K562 (cell line): Measurements from ENCODE around the gene ACOX1. TPM values are rescaled to one million over a fixed set of nuclear protein-coding genes. Genes with fewer than 3 reads are reported as not detected.
A peak's percentile ranks its signal among the peaks of the same experiment; 100 is the strongest.

ENCODE experiments used
- AFF1 ChIP-seq, 2 experiments: fragments of 450-650 bp; IDR thresholded peaks; 2 replicates each; pipeline ENCODE4 v1.6.1; 2018; ENCODE audit warnings: mild to moderate bottlenecking in 2 of 2, low read depth in 1 of 2; ENCODE audit not compliant: partially characterized antibody in 2 of 2
- E4F1 ChIP-seq: fragments of 250-450 bp; sonication (Bioruptor Pico); IDR thresholded peaks from 2 replicates; pipeline ENCODE4 v1.5.0; 2021; ENCODE audit warnings: mild to moderate bottlenecking, borderline replicate concordance
- FOXM1 ChIP-seq, 2 experiments: fragments of 450-650 bp in 1 of 2; sonication (generic) in 1 of 2; formaldehyde crosslinking in 1 of 2; IDR thresholded peaks; 2 replicates each; pipeline versions ENCODE4 v1.6.1 to v1.9.0; 2017 to 2022; ENCODE audit warnings: low read depth in 2 of 2, mild to moderate bottlenecking in 2 of 2, missing genetic modification reagents in 1 of 2, moderate library complexity in 1 of 2
- MAFK ChIP-seq: IDR thresholded peaks from 2 replicates; pipeline ENCODE4 v1.6.1; 2011; ENCODE audit warnings: low read length, improper control_type of control experiment
- MEIS2 ChIP-seq: fragments of 450-650 bp; IDR thresholded peaks from 2 replicates; pipeline ENCODE4 v1.6.1; 2014; ENCODE audit warnings: mild to moderate bottlenecking; ENCODE audit not compliant: partially characterized antibody
- MLX ChIP-seq, 2 experiments: fragments of 450-650 bp in 1 of 2; sonication (generic) in 1 of 2; formaldehyde crosslinking; conservative IDR thresholded peaks; 2 replicates each; pipeline versions ENCODE4 v1.4.0 to v1.8.1; 2020 to 2022; ENCODE audit warnings: mild to moderate bottlenecking in 1 of 2, missing genetic modification reagents in 1 of 2
- NONO ChIP-seq, 2 experiments: fragments of 200-400 bp in 1 of 2; fragments of 450-650 bp in 1 of 2; formaldehyde crosslinking in 1 of 2; IDR thresholded peaks; 2 replicates each; pipeline ENCODE4 v1.6.1; 2017; ENCODE audit warnings: low read depth in 2 of 2, mild to moderate bottlenecking in 2 of 2, moderate library complexity in 2 of 2, low read length in 1 of 2
- NR4A1 ChIP-seq, 2 experiments: fragments of 250-450 bp in 1 of 2; fragments of 450-650 bp in 1 of 2; sonication (Bioruptor Pico) in 1 of 2; IDR thresholded peaks; 2 replicates each; pipeline versions ENCODE4 v1.4.0 to v1.6.1; 2016 to 2020; ENCODE audit warnings: mild to moderate bottlenecking in 2 of 2, missing compliant biosample characterization in 1 of 2, missing genetic modification characterization in 1 of 2, moderate library complexity in 1 of 2
- POLR2A ChIP-seq: fragments of 450-650 bp; conservative IDR thresholded peaks from 2 replicates; pipeline ENCODE4 v1.6.1; 2016
- PRMT5 ChIP-seq: sonication (generic); formaldehyde crosslinking; IDR thresholded peaks from 2 replicates; pipeline ENCODE4 v1.5.0; 2020; ENCODE audit warnings: missing genetic modification reagents
- RBM15 ChIP-seq: fragments of 200-400 bp; formaldehyde crosslinking; IDR thresholded peaks from 2 replicates; pipeline ENCODE4 v1.6.1; 2018; ENCODE audit warnings: mild to moderate bottlenecking, low read length, moderate library complexity; ENCODE audit not compliant: insufficient read depth
- RFX1 ChIP-seq: fragments of 450-650 bp; IDR thresholded peaks from 2 replicates; pipeline ENCODE4 v1.6.1; 2016; ENCODE audit warnings: mild to moderate bottlenecking, moderate library complexity
- RFX5 ChIP-seq: IDR thresholded peaks from 2 replicates; pipeline ENCODE4 v1.6.1; 2011; ENCODE audit warnings: low read depth, mild to moderate bottlenecking, improper control_type of control experiment, low read length
- SFPQ ChIP-seq: fragments of 200-400 bp; formaldehyde crosslinking; IDR thresholded peaks from 2 replicates; pipeline ENCODE4 v1.6.1; 2017; ENCODE audit warnings: mild to moderate bottlenecking, low read depth, low read length, moderate library complexity
- SMARCA4 ChIP-seq: fragments of 450-650 bp; IDR thresholded peaks from 2 replicates; pipeline ENCODE4 v1.6.1; 2016
- STAG1 ChIP-seq: sonication (generic); formaldehyde crosslinking; IDR thresholded peaks from 2 replicates; pipeline ENCODE4 v1.5.0; 2020; ENCODE audit warnings: missing genetic modification reagents, borderline replicate concordance
- ZKSCAN3 ChIP-seq: fragments of 250-450 bp; sonication (Bioruptor Pico); IDR thresholded peaks from 2 replicates; pipeline ENCODE4 v1.4.0; 2020
- ZNF140 ChIP-seq: fragments of 250-450 bp; sonication (Bioruptor Pico); IDR thresholded peaks from 2 replicates; pipeline ENCODE4 v1.8.0; 2021; ENCODE audit warnings: moderate library complexity, mild to moderate bottlenecking, inconsistent platforms
- ZNF436 ChIP-seq: fragments of 250-450, 450-650 bp; sonication (Bioruptor Pico); formaldehyde crosslinking; IDR thresholded peaks from 2 replicates; pipeline ENCODE4 v1.7.0; 2020; ENCODE audit warnings: mild to moderate bottlenecking
- polyA plus RNA-seq, 8 experiments: library from polyadenylated mRNA; depleted of rRNA in 4 of 8; stranded (reverse) in 5 of 8; unstranded in 3 of 8; fragments of >200 nt; fragmentation: Nextera tagmentation in 2 of 8; fragmentation: Illumina TruSeq in 1 of 8; extraction: Ambion mirVana in 2 of 8; extraction: Trizol in 1 of 8; gene quantifications; 2 replicates each; pipeline versions ENCODE4 v1.2.1 to v1.2.3, GENCODE V29; 2011 to 2014; ENCODE audit warnings: inconsistent platforms in 1 of 8, missing spikeins in 1 of 8
- total RNA-seq, 7 experiments: library from RNA; depleted of rRNA in 6 of 7; stranded (reverse); fragments of >200 nt in 6 of 7; fragmentation: Illumina TruSeq in 2 of 7; extraction: Trizol in 2 of 7; gene quantifications; 2 replicates each; pipeline versions ENCODE4 v1.2.1 to v1.2.3, GENCODE V29; 2011 to 2021; ENCODE audit warnings: low replicate concordance in 1 of 7

The ACOX1 gene
- total and polyA plus RNA-seq, 9 of the 15 experiments (the other 6 are each of a cell fraction or from before 2014, with no cell fraction given): 7.8 to 24.1 (median 14.5) TPM

GRCh38 chr17:75979705-75980187 lies 780 bp upstream of the ACOX1 start (continued):
- TF ChIP-seq NONO (IDR thresholded peaks at IDR 0.05; ENCODE audit: low read depth in 2 of 2, low read length in 1 of 2) (no peak; a peak in 1 of 4 replicates), E4F1 (CRISPR knock-in tag) (no peak), RFX5 (no peak), STAG1 (CRISPR knock-in tag) (no peak), RFX1 (no peak), FOXM1 (IDR thresholded peaks at IDR 0.05; ENCODE audit: low read depth) (no peak), FOXM1 (CRISPR knock-in tag; IDR thresholded peaks at IDR 0.05; ENCODE audit: low read depth) (no peak), ZNF436 (CRISPR knock-in tag) (0 out of 2 replicates have a peak, but pooled peaks have one; percentile 30), PRMT5 (CRISPR knock-in tag) (no peak), ZNF140 (CRISPR knock-in tag) (0 out of 2 replicates have a peak, but pooled peaks have one; percentile 30), MEIS2 (no peak), RBM15 (no peak), AFF1 (IDR thresholded peaks at IDR 0.05; ENCODE audit: low read depth in 1 of 2, partially characterized antibody in 2 of 2) (no peak), MLX (CRISPR knock-in tag; conservative IDR thresholded peaks at IDR 0.05) (peak in 1 of 2 experiments; percentile 6; a peak in 1 of 4 replicates), SMARCA4 (peak; percentile 30; the same call in 1 of the 2 replicates), NR4A1 (CRISPR knock-in tag; IDR thresholded peaks at IDR 0.05) (no peak), NR4A1 (tag; IDR thresholded peaks at IDR 0.05) (no peak), MAFK (no peak), POLR2A (peak; percentile 13; the same call in 1 of the 2 replicates), ZKSCAN3 (CRISPR knock-in tag) (no peak), SFPQ (no peak)
